ENCODE measurements around the gene ZFAND6.
"Not testable (repeated sequence)": the region's sequence is repeated elsewhere in the genome, so short reads cannot be mapped to it uniquely, and the experiment has no call there.

ZFAND6 gene

GRCh38 chr15:80118956-80119355 lies 59.5 kb downstream of the ZFAND6 start:
- no peak overlapping the region for H3K4me3 ChIP-seq (ENCODE audit: control insufficient read depth, low read depth, low read length)
- TF ChIP-seq CTCF (IDR thresholded peaks at IDR 0.05; ENCODE audit: control insufficient read depth, insufficient read depth, low read depth, low read length, missing control alignments) = no peak
- no peak for DNase-seq (ENCODE audit: low read depth)

GRCh38 chr15:80120636-80121035 lies 61.2 kb downstream of the ZFAND6 start:
- no peak for TF ChIP-seq CTCF (IDR thresholded peaks at IDR 0.05; ENCODE audit: control insufficient read depth, insufficient read depth, low read depth, low read length, missing control alignments)
- H3K4me3 ChIP-seq (ENCODE audit: control insufficient read depth, low read depth, low read length) = no peak overlapping the region
- no peak for DNase-seq (ENCODE audit: low read depth)

- TF ChIP-seq CTCF (IDR thresholded peaks at IDR 0.05; ENCODE audit: control insufficient read depth, insufficient read depth, low read depth, low read length, missing control alignments) = no peak
- no peak overlapping the region for H3K4me3 ChIP-seq (ENCODE audit: control insufficient read depth, low read depth, low read length)
- no peak for DNase-seq (ENCODE audit: low read depth)
Measured at GRCh38 chr15:80121546-80121945, 62.1 kb downstream of the ZFAND6 start.

GRCh38 chr15:80123034-80123433 lies 63.6 kb downstream of the ZFAND6 start:
- no peak for TF ChIP-seq CTCF (IDR thresholded peaks at IDR 0.05; ENCODE audit: control insufficient read depth, insufficient read depth, low read depth, low read length, missing control alignments)
- no peak for DNase-seq (ENCODE audit: low read depth)
- H3K4me3 ChIP-seq (ENCODE audit: control insufficient read depth, low read depth, low read length) = no peak overlapping the region

GRCh38 chr15:80127253-80127652 lies 67.8 kb downstream of the ZFAND6 start:
- DNase-seq (ENCODE audit: low read depth); H3K4me3 ChIP-seq (ENCODE audit: control insufficient read depth, low read depth, low read length): not testable (repeated sequence)

GRCh38 chr15:80127911-80128310 lies 68.4 kb downstream of the ZFAND6 start:
- no peak for TF ChIP-seq CTCF (IDR thresholded peaks at IDR 0.05; ENCODE audit: control insufficient read depth, insufficient read depth, low read depth, low read length, missing control alignments)
- no peak for DNase-seq (ENCODE audit: low read depth)
- H3K4me3 ChIP-seq (ENCODE audit: control insufficient read depth, low read depth, low read length) = no peak overlapping the region

- DNase-seq (ENCODE audit: low read depth) = no peak
- no peak for TF ChIP-seq CTCF (IDR thresholded peaks at IDR 0.05; ENCODE audit: control insufficient read depth, insufficient read depth, low read depth, low read length, missing control alignments)
- H3K4me3 ChIP-seq (ENCODE audit: control insufficient read depth, low read depth, low read length) = no peak overlapping the region
Measured at GRCh38 chr15:80132382-80132781, 72.9 kb downstream of the ZFAND6 start.

Data from AG09309 (cell line).